A549 (cell line): ENCODE results near the gene RAB3GAP2. TPM values are rescaled to one million over a fixed set of nuclear protein-coding genes. Genes with fewer than 3 reads are reported as not detected.
"Not testable (repeated sequence)": the region's sequence is repeated elsewhere in the genome, so short reads cannot be mapped to it uniquely, and the experiment has no call there.

Source experiments
- ATAC-seq, 2 experiments: fragments of 200-7000 bp in 1 of 2; fragments of >200 bp in 1 of 2; cut with Nextera tagmentation in 1 of 2; cut with Tn5 transposase in 1 of 2; 3 replicates each; pipeline versions ENCODE4 v1.8.0 to v1.9.1; 2018 to 2020; ENCODE audit warnings: mild to moderate bottlenecking in 1 of 2, moderate library complexity in 1 of 2
- CTCF ChIA-PET: fragments of 300-600 bp; sonication (Branson Sonifier 250); formaldehyde crosslinking; extraction: SDS; loops from one replicate; lab custom pipeline; 2021; ENCODE audit warnings: antibody characterized with exemption, inconsistent platforms; lab: Yijun Ruan, JAX
- POLR2A ChIA-PET: fragments of 350-600 bp; formaldehyde crosslinking; extraction: SDS; loops from one replicate; lab custom pipeline; 2021; ENCODE audit warnings: antibody characterized with exemption, inconsistent platforms; lab: Yijun Ruan, JAX
- DNase-seq, 2 experiments: peaks; one replicate each; pipeline versions ENCODE4 v3.0.0 to v3.0.0-alpha.2; 2011 to 2016; ENCODE audit warnings: low read depth in 1 of 2, low spot score in 1 of 2
- FAIRE-seq: peaks from 2 replicates; lab custom pipeline; 2011; peaks lifted over from hg19 to GRCh38; lab: Jason Lieb, UNC
- H3K27ac ChIP-seq, 2 experiments: fragments of >200 bp; sonication (Bioruptor Twin); formaldehyde crosslinking; 3 replicates each; pipeline ENCODE4 v1.5.1; 2016 to 2017
- H3K4me1 ChIP-seq: fragments of >200 bp; sonication (Bioruptor Twin); formaldehyde crosslinking; 3 replicates; pipeline ENCODE4 v1.6.1; 2016
- H3K4me2 ChIP-seq: fragments of >200 bp; sonication (Bioruptor Twin); formaldehyde crosslinking; 3 replicates; pipeline ENCODE4 v1.6.1; 2016
- H3K4me3 ChIP-seq: fragments of >200 bp; sonication (Bioruptor Twin); formaldehyde crosslinking; 3 replicates; pipeline ENCODE4 v1.5.1; 2016
- H3K9me3 ChIP-seq: fragments of >200 bp; sonication (Bioruptor Twin); formaldehyde crosslinking; 3 replicates; pipeline ENCODE4 v1.6.1; 2016
- BHLHE40 ChIP-seq: IDR thresholded peaks from 2 replicates; pipeline ENCODE4 v1.6.1; 2012; ENCODE audit warnings: low read depth, low read length, inconsistent platforms
- CBX8 ChIP-seq: fragments of 200-600 bp; sonication (generic); IDR thresholded peaks from 2 replicates; pipeline ENCODE4 v1.6.1; 2016
- CHD2 ChIP-seq: fragments of 150-350 bp; IDR thresholded peaks from 2 replicates; pipeline ENCODE4 v1.6.1; 2014; ENCODE audit warnings: low read length; ENCODE audit not compliant: partially characterized antibody
- EHMT2 ChIP-seq: fragments of 200-600 bp; sonication (generic); IDR thresholded peaks from 2 replicates; pipeline ENCODE4 v1.6.1; 2016; ENCODE audit warnings: antibody characterized with exemption, low read depth, mild to moderate bottlenecking, moderate library complexity
- FOSB ChIP-seq: fragments of 250-450 bp; sonication (Bioruptor Pico); IDR thresholded peaks from 2 replicates; pipeline ENCODE4 v1.5.0; 2020; ENCODE audit warnings: mild to moderate bottlenecking, moderate library complexity
- HDAC2 ChIP-seq: fragments of 200-600 bp; sonication (generic); IDR thresholded peaks from 2 replicates; pipeline ENCODE4 v1.6.1; 2016
- JUN ChIP-seq, 2 experiments: fragments of >200 bp; sonication (Bioruptor Twin); formaldehyde crosslinking; IDR thresholded peaks; 2 replicates in 1 of 2; 3 replicates in 1 of 2; pipeline ENCODE4 v1.6.1; 2016 to 2017
- MAFK ChIP-seq: fragments of 450-650 bp; IDR thresholded peaks from 2 replicates; pipeline ENCODE4 v1.6.1; 2014; ENCODE audit not compliant: partially characterized antibody
- NFE2L2 ChIP-seq: fragments of 150-350 bp; conservative IDR thresholded peaks from 2 replicates; pipeline ENCODE4 v1.6.1; 2014; ENCODE audit warnings: low read length
- POLR2AphosphoS2 ChIP-seq: conservative IDR thresholded peaks from 2 replicates; pipeline ENCODE4 v1.6.1; 2012; ENCODE audit warnings: low read length, improper control_type of control experiment, inconsistent platforms
- RARB ChIP-seq: fragments of 250-450 bp; sonication (Bioruptor Pico); IDR thresholded peaks from 2 replicates; pipeline ENCODE4 v1.8.0; 2021; ENCODE audit warnings: mild to moderate bottlenecking, moderate library complexity
- WGBS: methylation state at CpG from one replicate; pipeline ENCODE4 v1.1.6; 2017; ENCODE audit errors: missing lambda C conversion rate; 5-methylcytosine and 5-hydroxymethylcytosine counted together
- polyA plus RNA-seq, 4 experiments: library from polyadenylated mRNA; depleted of rRNA in 3 of 4; stranded (reverse); fragments of >200 nt; fragmentation: RNase III in 1 of 4; extraction: RNeasy Plus Mini Kit Qiagen cat#74134 plus additional on column Dnase treatment in 1 of 4; gene quantifications; 2 replicates in 3 of 4; 3 replicates in 1 of 4; pipeline ENCODE4 v1.2.3, GENCODE V29; 2011 to 2017
- TF ChIP-seq, protein P1 (sequence below): fragments of 200-600 bp; sonication (generic); IDR thresholded peaks from 2 replicates; pipeline ENCODE4 v1.6.1; 2016; ENCODE audit warnings: antibody characterized with exemption, mild to moderate bottlenecking, moderate library complexity

The RAB3GAP2 gene
- polyA plus RNA-seq, 2 of the 4 experiments (the other 2 are of a cell fraction), result 14.1 to 42.8 TPM

DNA sequence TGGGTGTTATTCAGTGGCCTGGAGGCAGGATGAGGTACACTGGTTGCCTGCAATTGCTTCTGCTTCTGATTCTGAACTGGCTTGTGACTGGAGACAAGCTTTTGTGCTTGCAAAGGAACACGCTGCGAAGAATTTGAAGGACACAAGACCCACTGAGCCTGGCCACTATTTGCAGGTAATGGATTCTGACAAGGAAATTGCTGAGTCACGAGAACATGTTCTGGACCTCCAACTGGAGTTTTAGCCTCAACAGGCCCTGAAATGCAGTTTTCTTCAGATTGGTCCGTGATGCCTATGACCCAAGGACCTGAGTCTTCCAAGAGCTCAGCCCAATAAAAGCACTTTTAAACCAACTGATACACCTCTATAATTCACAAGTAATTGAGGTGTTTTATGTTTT, 4.6 kb downstream of the RAB3GAP2 start:
- FAIRE-seq (no peak), ATAC-seq (no peak), DNase-seq (no peak)
- H3K4me2 ChIP-seq, result no peak overlapping the region
- 98% methylated on average over 4 of the region's 4 CpGs for WGBS
- peaks cover 10% of the 10 kb centered on the region for H3K9me3 ChIP-seq
- H3K4me3 ChIP-seq, result no peak overlapping the region
- ChIA-PET POLR2A (no interaction called here), CTCF (interaction anchor here (1.5 kb wide), 1 partner anchor 28 kb away, joined by 4 read pairs; no protein-coding TSS in a partner anchor)
- peak overlapping the region in 1 of 2 experiments; percentile 12; a peak in 1 of 6 replicates for H3K27ac ChIP-seq
- peaks cover 11% of the 10 kb centered on the region; the same call in 2 of the 3 replicates for H3K4me1 ChIP-seq
- peak; percentile 79 for TF ChIP-seq NFE2L2
- TF ChIP-seq EHMT2, result no peak
- TF ChIP-seq MAFK, result peak; percentile 65

DNA sequence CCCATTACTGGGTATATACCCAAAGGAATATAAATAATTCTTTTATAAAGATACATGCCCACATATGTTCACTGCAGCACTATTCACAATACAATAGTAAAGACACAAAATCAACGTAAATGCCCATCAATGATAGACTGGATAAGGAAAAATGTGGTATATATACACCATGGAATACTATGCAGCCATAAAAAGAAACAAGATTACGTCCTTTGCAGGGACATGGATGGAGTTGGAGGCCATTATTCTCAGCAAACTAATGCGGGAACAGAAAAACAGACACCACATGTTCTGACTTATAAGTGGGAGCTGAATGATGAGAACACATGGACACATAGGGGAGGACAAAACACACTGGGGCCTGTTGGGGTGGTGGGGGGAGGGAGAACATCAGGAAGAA, 12.0 kb downstream of the RAB3GAP2 start:
- not testable (repeated sequence) for H3K27ac ChIP-seq, H3K4me2 ChIP-seq, DNase-seq, ATAC-seq, H3K4me1 ChIP-seq, H3K4me3 ChIP-seq, FAIRE-seq
- ChIA-PET POLR2A (interaction anchor here (0.5 kb wide), 1 partner anchor 12 kb away, joined by 3 read pairs; the partner anchor contains the start of gene RAB3GAP2), CTCF (interaction anchor here (1.3 kb wide), 1 partner anchor 269 kb away, joined by 3 read pairs; no protein-coding TSS in a partner anchor)
- 93% methylated on average over 3 of the region's 3 CpGs for WGBS
- peaks cover 15% of the 10 kb centered on the region; the same call in 2 of the 3 replicates for H3K9me3 ChIP-seq

DNA sequence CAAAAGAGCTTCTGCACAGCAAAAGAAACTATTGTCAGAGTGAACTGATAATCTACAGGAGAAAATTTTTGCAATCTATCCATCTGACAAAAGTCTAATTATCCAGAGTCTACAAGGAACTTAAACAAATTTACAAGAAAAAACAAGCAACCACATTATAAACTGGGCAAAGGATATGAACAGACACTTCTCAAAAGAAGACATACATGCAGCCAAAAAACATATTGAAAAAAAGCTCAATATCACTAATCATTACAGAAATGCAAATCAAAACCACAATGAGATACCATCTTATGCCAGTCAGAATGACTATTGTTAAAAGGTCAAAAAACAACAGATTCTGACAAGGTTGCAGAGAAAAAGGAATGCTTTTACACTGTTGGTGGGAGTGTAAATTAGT, 12.5 kb downstream of the RAB3GAP2 start:
- H3K4me3 ChIP-seq, H3K27ac ChIP-seq, ATAC-seq, FAIRE-seq, H3K4me1 ChIP-seq, CTCF ChIA-PET, DNase-seq, POLR2A ChIA-PET, H3K4me2 ChIP-seq: not testable (repeated sequence)
- H3K9me3 ChIP-seq, result peaks cover 15% of the 10 kb centered on the region; the same call in 2 of the 3 replicates

DNA sequence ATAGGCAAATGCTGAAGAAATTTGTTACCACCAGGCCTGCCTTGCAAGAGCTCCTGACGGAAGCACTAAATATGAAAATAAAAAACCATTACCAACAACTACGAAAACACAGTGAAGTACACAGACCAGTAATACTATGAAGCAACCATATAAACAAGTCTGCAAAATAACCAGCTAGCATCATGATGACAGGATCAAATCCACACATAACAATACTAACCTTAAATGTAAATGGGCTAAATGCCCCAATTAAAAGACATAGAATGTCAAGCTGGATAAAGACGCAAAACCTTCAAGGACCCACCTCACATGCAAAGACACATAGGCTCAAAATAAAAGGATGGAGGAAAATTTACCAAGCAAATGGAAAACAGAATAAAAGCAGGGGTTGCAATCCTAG, 16.1 kb downstream of the RAB3GAP2 start:
- DNase-seq, ATAC-seq, H3K4me2 ChIP-seq, POLR2A ChIA-PET, H3K27ac ChIP-seq, H3K4me3 ChIP-seq, CTCF ChIA-PET, FAIRE-seq, H3K4me1 ChIP-seq: not testable (repeated sequence)
- H3K9me3 ChIP-seq, result peaks cover 16% of the 10 kb centered on the region; the same call in 2 of the 3 replicates
- 92% methylated on average over 3 of the region's 3 CpGs for WGBS

DNA sequence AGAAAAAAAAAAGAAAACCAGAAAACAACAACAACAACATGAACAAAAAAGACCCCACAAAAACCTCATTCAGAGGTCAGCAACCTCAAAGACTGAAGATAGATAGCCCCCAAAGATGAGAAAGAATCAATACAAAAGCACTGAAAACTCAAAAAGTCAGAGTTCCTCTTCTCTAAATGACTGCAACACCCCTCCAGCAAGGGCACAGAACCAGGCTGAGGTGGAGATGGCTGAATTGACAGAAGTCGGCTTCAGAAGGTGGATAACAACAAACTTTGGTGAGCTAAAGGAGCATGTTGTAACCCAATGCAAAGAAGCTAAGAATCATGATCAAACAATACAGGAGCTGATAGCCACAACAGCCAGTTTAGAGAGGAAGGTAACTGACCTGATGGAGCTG, 17.0 kb downstream of the RAB3GAP2 start:
- ATAC-seq, result no peak
- no peak for DNase-seq
- POLR2A ChIA-PET, result no interaction called here
- CTCF ChIA-PET, result interaction anchor here (0.7 kb wide), 1 partner anchor 41 kb away, joined by 3 read pairs; no protein-coding TSS in a partner anchor
- Histone ChIP-seq H3K9me3 (peaks cover 25% of the 10 kb centered on the region), H3K4me2 (no peak overlapping the region), H3K4me3 (no peak overlapping the region), H3K27ac (no peak overlapping the region), H3K4me1 (no peaks in the 10 kb centered on the region)
- WGBS, result 95% methylated on average over 1 of the region's 1 CpG
- FAIRE-seq, result no peak
- no peak for TF ChIP-seq CBX8
- no peak for TF ChIP-seq POLR2AphosphoS2
- TF ChIP-seq, protein P1, sequence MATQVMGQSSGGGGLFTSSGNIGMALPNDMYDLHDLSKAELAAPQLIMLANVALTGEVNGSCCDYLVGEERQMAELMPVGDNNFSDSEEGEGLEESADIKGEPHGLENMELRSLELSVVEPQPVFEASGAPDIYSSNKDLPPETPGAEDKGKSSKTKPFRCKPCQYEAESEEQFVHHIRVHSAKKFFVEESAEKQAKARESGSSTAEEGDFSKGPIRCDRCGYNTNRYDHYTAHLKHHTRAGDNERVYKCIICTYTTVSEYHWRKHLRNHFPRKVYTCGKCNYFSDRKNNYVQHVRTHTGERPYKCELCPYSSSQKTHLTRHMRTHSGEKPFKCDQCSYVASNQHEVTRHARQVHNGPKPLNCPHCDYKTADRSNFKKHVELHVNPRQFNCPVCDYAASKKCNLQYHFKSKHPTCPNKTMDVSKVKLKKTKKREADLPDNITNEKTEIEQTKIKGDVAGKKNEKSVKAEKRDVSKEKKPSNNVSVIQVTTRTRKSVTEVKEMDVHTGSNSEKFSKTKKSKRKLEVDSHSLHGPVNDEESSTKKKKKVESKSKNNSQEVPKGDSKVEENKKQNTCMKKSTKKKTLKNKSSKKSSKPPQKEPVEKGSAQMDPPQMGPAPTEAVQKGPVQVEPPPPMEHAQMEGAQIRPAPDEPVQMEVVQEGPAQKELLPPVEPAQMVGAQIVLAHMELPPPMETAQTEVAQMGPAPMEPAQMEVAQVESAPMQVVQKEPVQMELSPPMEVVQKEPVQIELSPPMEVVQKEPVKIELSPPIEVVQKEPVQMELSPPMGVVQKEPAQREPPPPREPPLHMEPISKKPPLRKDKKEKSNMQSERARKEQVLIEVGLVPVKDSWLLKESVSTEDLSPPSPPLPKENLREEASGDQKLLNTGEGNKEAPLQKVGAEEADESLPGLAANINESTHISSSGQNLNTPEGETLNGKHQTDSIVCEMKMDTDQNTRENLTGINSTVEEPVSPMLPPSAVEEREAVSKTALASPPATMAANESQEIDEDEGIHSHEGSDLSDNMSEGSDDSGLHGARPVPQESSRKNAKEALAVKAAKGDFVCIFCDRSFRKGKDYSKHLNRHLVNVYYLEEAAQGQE, result no peak
- TF ChIP-seq JUN (IDR thresholded peaks at IDR 0.05), result no peak
- no peak for TF ChIP-seq RARB (CRISPR knock-in tag)
- no peak for TF ChIP-seq CHD2
- TF ChIP-seq BHLHE40, result no peak
- TF ChIP-seq NFE2L2, result no peak
- TF ChIP-seq EHMT2, result no peak
- no peak for TF ChIP-seq HDAC2
- TF ChIP-seq FOSB, result no peak

DNA sequence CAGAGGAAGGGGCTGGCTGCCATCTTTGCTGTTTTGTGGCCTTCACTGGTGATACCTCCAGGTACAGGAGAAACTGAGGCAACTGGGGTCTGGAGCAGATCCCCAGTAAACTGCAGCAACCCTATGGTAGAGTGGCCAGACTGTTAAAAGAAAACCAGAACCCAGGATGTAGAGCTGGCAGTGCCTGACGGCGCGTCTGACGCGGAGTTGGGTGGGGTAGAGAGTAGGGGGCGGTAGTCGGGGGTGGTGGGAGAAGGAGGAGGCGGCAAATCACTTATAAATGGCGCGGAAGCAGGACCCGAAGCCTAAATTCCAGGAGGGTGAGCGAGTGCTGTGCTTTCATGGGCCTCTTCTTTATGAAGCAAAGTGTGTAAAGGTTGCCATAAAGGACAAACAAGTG, 19.0 kb downstream of the RAB3GAP2 start:
- H3K4me3 ChIP-seq, H3K4me2 ChIP-seq, H3K4me1 ChIP-seq, CTCF ChIA-PET, POLR2A ChIA-PET, FAIRE-seq, H3K27ac ChIP-seq, DNase-seq: not testable (repeated sequence)
- WGBS, result 95% methylated on average over 10 of the region's 12 CpGs
- peak; percentile 85 to 98 for ATAC-seq
- H3K9me3 ChIP-seq, result peaks cover 36% of the 10 kb centered on the region
